ENCODE data around the gene OSM. TPM values are rescaled to one million over a fixed set of nuclear protein-coding genes. Genes with fewer than 3 reads are reported as not detected.

Gene OSM
- total RNA-seq, 1 experiment from 2014 or later, result not detected

- no TSS peak for BruUV-seq (replicated peaks)
- POLR2A ChIA-PET, result no interaction called here
Measured at GRCh38 chr22:30268331-30268730, 1.7 kb upstream of the OSM start.

GRCh38 chr22:30267382-30268302 lies 991 bp upstream of the OSM start:
- intact Hi-C loops (cut with micrococcal nuclease; ENCODE audit: unreplicated experiment), result no loop called here
- H3K4me3 ChIP-seq (ENCODE audit: low read depth in 2 of 2, low read length in 2 of 2), result no peak overlapping the region
- H3K27ac ChIP-seq (ENCODE audit: low read length), result no peak overlapping the region
- DNase-seq (ENCODE audit: low read depth, low spot score), result no peak
- ChIA-PET POLR2A (no interaction called here), CTCF (no interaction called here)
- no peak for TF ChIP-seq TCF7L2 (IDR thresholded peaks at IDR 0.05; ENCODE audit: low read depth, low read length)
- no peak for ATAC-seq
- in situ Hi-C loops (cut with HindIII; ENCODE audit: low pct_unique_long_range_greater_than_20kb, low sequenced_read_pairs), result no loop called here
- H3K9me3 ChIP-seq (ENCODE audit: control insufficient read depth, insufficient read depth, low read depth, low read length), result no peaks in the 10 kb centered on the region
- no peaks in the 10 kb centered on the region for H3K36me3 ChIP-seq (ENCODE audit: control insufficient read depth, insufficient read depth, low read length)
- no TSS peak for BruUV-seq (replicated peaks)
- H3K27me3 ChIP-seq (ENCODE audit: control insufficient read depth, insufficient read depth, low read length), result no peaks in the 10 kb centered on the region
- H3K4me1 ChIP-seq (ENCODE audit: control insufficient read depth, insufficient read depth, low read length), result no peaks in the 10 kb centered on the region; the same call in 1 of the 2 replicates

More at GRCh38 chr22:30268331-30268730, 1.7 kb upstream of the OSM start:
- Histone ChIP-seq H3K27me3 (ENCODE audit: control insufficient read depth, insufficient read depth, low read length) (no peaks in the 10 kb centered on the region), H3K4me1 (ENCODE audit: control insufficient read depth, insufficient read depth, low read length) (no peaks in the 10 kb centered on the region), H3K4me3 (ENCODE audit: low read depth in 2 of 2, low read length in 2 of 2) (no peak overlapping the region), H3K27ac (ENCODE audit: low read length) (no peak overlapping the region), H3K9me3 (ENCODE audit: control insufficient read depth, insufficient read depth, low read depth, low read length) (no peaks in the 10 kb centered on the region), H3K36me3 (ENCODE audit: control insufficient read depth, insufficient read depth, low read length) (no peaks in the 10 kb centered on the region)
- no peak for DNase-seq (ENCODE audit: low read depth, low spot score)
- CTCF ChIA-PET, result interaction anchor here (0.6 kb wide), 1 partner anchor 128 kb away, joined by 4 read pairs; no protein-coding TSS in a partner anchor
- no peak for ATAC-seq
- in situ Hi-C loops (cut with HindIII; ENCODE audit: low pct_unique_long_range_greater_than_20kb, low sequenced_read_pairs), result no loop called here
- TF ChIP-seq SIN3A (IDR thresholded peaks at IDR 0.05; ENCODE audit: borderline replicate concordance, insufficient read depth, low read depth, low read length) (no peak), POLR2AphosphoS5 (IDR thresholded peaks at IDR 0.05; ENCODE audit: low read depth, low read length) (no peak), CTCF (IDR thresholded peaks at IDR 0.05) (no peak), REST (IDR thresholded peaks at IDR 0.05; ENCODE audit: insufficient read depth in 1 of 2, low read depth in 2 of 2, low read length in 1 of 2) (no peak), TCF7L2 (IDR thresholded peaks at IDR 0.05; ENCODE audit: low read depth, low read length) (no peak)
- intact Hi-C loops (cut with micrococcal nuclease; ENCODE audit: unreplicated experiment), result no loop called here
